Smooth muscle cell (in vitro differentiated cells): ENCODE data around the gene BSND. TPM values are rescaled to one million over a fixed set of nuclear protein-coding genes. Genes with fewer than 3 reads are reported as not detected.
A peak's percentile ranks its signal among the peaks of the same experiment; 100 is the strongest.

Source experiments
- DNase-seq: peaks from one replicate; lab custom pipeline; 2025; ENCODE audit not compliant: unreplicated experiment; lab: John Stamatoyannopoulos, UW
- H2AFZ ChIP-seq: fragments of 200-600 bp; sonication (generic); 2 replicates; pipeline ENCODE4 v1.6.0; 2016; ENCODE audit warnings: antibody characterized with exemption, low read depth, mild to moderate bottlenecking
- H3F3A ChIP-seq: fragments of 200-600 bp; sonication (generic); 2 replicates; pipeline ENCODE4 v1.6.0; 2017; ENCODE audit warnings: antibody characterized with exemption, low read depth
- H3K27ac ChIP-seq: fragments of 200-600 bp; sonication (generic); 2 replicates; pipeline ENCODE4 v1.5.1; 2016; ENCODE audit warnings: low read depth, mild to moderate bottlenecking
- H3K27me3 ChIP-seq: fragments of 200-600 bp; sonication (generic); 2 replicates; pipeline ENCODE4 v1.6.1; 2016; ENCODE audit warnings: low read depth, mild to moderate bottlenecking
- H3K36me3 ChIP-seq: fragments of 200-600 bp; sonication (generic); 2 replicates; pipeline ENCODE4 v1.5.1; 2016; ENCODE audit warnings: low read depth
- H3K4me1 ChIP-seq: fragments of 200-600 bp; sonication (generic); 2 replicates; pipeline ENCODE4 v1.5.1; 2016; ENCODE audit warnings: low read depth
- H3K4me2 ChIP-seq: fragments of 200-600 bp; sonication (generic); 2 replicates; pipeline ENCODE4 v1.6.0; 2016; ENCODE audit warnings: mild to moderate bottlenecking
- H3K4me3 ChIP-seq: fragments of 200-600 bp; sonication (generic); 2 replicates; pipeline ENCODE4 v1.5.1; 2016; ENCODE audit warnings: mild to moderate bottlenecking
- H3K79me2 ChIP-seq: fragments of 200-600 bp; sonication (generic); 2 replicates; pipeline ENCODE4 v1.6.0; 2016; ENCODE audit warnings: low read depth, mild to moderate bottlenecking
- H3K9ac ChIP-seq: fragments of 200-600 bp; sonication (generic); 2 replicates; pipeline ENCODE4 v1.6.0; 2016; ENCODE audit warnings: low read depth
- H3K9me3 ChIP-seq: fragments of 200-600 bp; sonication (generic); replicated peaks from 2 replicates; pipeline ENCODE4 v1.5.1; 2016; ENCODE audit warnings: low read depth
- H4K20me1 ChIP-seq: fragments of 200-600 bp; sonication (generic); 2 replicates; pipeline ENCODE4 v1.6.0; 2016; ENCODE audit warnings: low read depth
- WGBS: methylation state at CpG from one replicate; pipeline ENCODE4 v1.1.7; 2016; ENCODE audit warnings: low lambda C conversion rate; 5-methylcytosine and 5-hydroxymethylcytosine counted together
- polyA plus RNA-seq: library from polyadenylated mRNA; unstranded; fragments of >200 nt; fragmentation: Nextera tagmentation; extraction: Ambion mirVana; gene quantifications from 2 replicates; pipeline ENCODE4 v1.2.1, GENCODE V29; 2016
- total RNA-seq: library from RNA; depleted of rRNA; stranded (reverse); fragments of >200 nt; gene quantifications from 2 replicates; pipeline ENCODE4 v1.2.3, GENCODE V29; 2014
- TF ChIP-seq, protein P1 (sequence below): fragments of 200-600 bp; sonication (generic); IDR thresholded peaks from 2 replicates; pipeline ENCODE4 v1.5.1; 2017; ENCODE audit warnings: borderline replicate concordance, mild to moderate bottlenecking, antibody characterized with exemption; ENCODE audit not compliant: insufficient read depth, poor library complexity, severe bottlenecking

The BSND gene
- total and polyA plus RNA-seq, 2 experiments from 2014 or later, result not detected

DNA sequence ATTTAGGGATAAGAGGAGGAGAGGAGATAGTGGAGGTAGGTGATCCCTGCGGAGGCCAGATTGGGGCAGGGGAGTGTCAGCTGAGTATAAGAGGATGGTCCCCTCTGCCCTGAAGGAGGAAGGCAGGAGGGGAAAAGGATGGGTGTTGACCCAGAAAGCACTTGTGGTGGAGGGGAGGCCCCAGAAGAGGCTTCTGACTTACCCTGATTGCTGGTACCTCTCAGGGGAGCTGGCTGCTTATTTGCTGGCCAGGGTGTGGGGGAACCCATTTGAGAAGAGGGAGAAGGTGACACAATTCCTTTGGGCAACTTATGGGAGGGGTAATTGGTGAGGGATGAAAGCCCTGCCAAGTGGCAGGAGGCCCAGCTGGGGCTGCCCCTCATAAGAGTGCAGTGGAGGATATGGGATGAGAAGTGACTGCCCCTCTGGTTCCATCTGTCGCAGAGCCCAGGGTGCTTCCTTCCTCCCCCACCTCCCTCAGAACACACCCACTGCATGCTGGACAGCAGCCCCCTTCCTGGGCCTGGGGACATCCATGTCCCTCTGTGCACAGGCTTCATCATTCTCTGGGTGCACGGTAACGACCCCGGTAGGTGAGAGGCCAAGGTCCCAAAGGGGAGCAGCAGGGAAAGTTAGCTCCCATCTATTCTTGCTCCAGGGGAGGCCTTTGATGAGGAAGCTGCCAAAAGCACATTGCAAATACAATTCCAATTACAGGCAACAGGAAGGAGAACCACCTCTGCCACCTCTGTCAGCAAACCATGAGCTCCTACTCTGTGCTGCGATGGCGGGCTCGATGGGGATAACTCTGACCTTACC is 39.2 kb downstream of the BSND start:
- no peaks in the 10 kb centered on the region for H3K79me2 ChIP-seq
- H3K4me1 ChIP-seq, result peaks cover 11% of the 10 kb centered on the region
- no peaks in the 10 kb centered on the region for H3K9me3 ChIP-seq
- H3K27me3 ChIP-seq, result peaks cover 74% of the 10 kb centered on the region
- TF ChIP-seq, protein P1, sequence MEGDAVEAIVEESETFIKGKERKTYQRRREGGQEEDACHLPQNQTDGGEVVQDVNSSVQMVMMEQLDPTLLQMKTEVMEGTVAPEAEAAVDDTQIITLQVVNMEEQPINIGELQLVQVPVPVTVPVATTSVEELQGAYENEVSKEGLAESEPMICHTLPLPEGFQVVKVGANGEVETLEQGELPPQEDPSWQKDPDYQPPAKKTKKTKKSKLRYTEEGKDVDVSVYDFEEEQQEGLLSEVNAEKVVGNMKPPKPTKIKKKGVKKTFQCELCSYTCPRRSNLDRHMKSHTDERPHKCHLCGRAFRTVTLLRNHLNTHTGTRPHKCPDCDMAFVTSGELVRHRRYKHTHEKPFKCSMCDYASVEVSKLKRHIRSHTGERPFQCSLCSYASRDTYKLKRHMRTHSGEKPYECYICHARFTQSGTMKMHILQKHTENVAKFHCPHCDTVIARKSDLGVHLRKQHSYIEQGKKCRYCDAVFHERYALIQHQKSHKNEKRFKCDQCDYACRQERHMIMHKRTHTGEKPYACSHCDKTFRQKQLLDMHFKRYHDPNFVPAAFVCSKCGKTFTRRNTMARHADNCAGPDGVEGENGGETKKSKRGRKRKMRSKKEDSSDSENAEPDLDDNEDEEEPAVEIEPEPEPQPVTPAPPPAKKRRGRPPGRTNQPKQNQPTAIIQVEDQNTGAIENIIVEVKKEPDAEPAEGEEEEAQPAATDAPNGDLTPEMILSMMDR, result no peak
- WGBS, result 94% methylated on average over 8 of the region's 8 CpGs
- H2AFZ ChIP-seq, result no peak overlapping the region
- no peaks in the 10 kb centered on the region for H4K20me1 ChIP-seq
- H3K9ac ChIP-seq, result no peak overlapping the region
- DNase-seq, result no peak
- no peaks in the 10 kb centered on the region for H3F3A ChIP-seq
- H3K36me3 ChIP-seq, result no peaks in the 10 kb centered on the region
- no peak overlapping the region for H3K27ac ChIP-seq
- no peak overlapping the region for H3K4me2 ChIP-seq
- H3K4me3 ChIP-seq, result no peak overlapping the region

DNA sequence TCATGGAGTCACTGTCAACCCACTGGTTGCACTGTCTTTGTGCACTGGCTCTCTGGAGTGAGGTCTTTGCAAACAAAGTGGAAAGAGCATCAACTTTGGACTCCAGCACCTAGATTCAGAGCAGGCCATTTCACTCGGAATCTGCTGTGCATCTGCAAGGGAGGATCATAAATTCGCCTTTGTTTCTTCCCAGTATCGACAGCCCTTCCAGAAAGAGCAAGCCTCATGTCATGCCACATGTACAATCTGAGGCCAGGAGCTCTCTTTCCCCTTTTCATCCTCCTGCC is 39.8 kb downstream of the BSND start:
- H3K27me3 ChIP-seq, result peaks cover 75% of the 10 kb centered on the region

DNA sequence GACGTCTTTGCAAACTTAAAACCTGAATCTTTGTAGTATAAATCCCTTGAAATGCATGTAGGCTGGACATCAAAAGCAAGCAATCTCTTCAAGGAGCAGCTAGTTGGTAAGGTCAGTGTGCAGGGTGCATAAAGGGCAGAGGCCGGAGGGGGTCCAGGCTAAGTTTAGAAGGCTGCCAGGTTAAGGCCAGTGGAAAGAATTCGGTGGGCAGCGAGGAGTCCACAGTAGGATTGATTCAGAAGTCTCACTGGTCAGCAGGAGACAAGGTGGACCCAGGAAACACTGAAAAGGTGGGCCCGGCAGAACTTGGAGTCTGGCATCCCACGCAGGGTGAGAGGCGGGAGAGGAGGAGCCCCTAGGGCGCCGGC is 40.2 kb downstream of the BSND start:
- WGBS, result 37% methylated on average over 9 of the region's 9 CpGs
- H3K4me2 ChIP-seq, result peak overlapping the region; percentile 85

More for the DNA sequence above, 39.8 kb downstream of the BSND start:
- Histone ChIP-seq H3K4me2 (no peak overlapping the region), H3K9ac (no peak overlapping the region), H4K20me1 (no peaks in the 10 kb centered on the region), H3K27ac (no peak overlapping the region), H3K4me3 (no peak overlapping the region), H3K79me2 (no peaks in the 10 kb centered on the region), H2AFZ (no peak overlapping the region), H3K36me3 (no peaks in the 10 kb centered on the region), H3K9me3 (no peaks in the 10 kb centered on the region), H3K4me1 (peaks cover 11% of the 10 kb centered on the region), H3F3A (no peaks in the 10 kb centered on the region)
- WGBS, result 91% methylated on average over 3 of the region's 3 CpGs
- TF ChIP-seq, protein P1, result no peak
- no peak for DNase-seq

More for the DNA sequence above, 40.2 kb downstream of the BSND start:
- DNase-seq, result no peak
- peaks cover 11% of the 10 kb centered on the region for H3K4me1 ChIP-seq
- no peaks in the 10 kb centered on the region for H3K79me2 ChIP-seq
- no peak overlapping the region for H2AFZ ChIP-seq
- H3K36me3 ChIP-seq, result no peaks in the 10 kb centered on the region
- peak overlapping the region; percentile 46 for H3K4me3 ChIP-seq
- peaks cover 75% of the 10 kb centered on the region for H3K27me3 ChIP-seq
- no peak overlapping the region for H3K9ac ChIP-seq
- H3K9me3 ChIP-seq, result no peaks in the 10 kb centered on the region
- TF ChIP-seq, protein P1, result no peak
- H3K27ac ChIP-seq, result no peak overlapping the region
- no peaks in the 10 kb centered on the region for H4K20me1 ChIP-seq
- no peaks in the 10 kb centered on the region for H3F3A ChIP-seq
